H9 (cell line): ENCODE data around the gene MOG. TPM values are rescaled to one million over a fixed set of nuclear protein-coding genes. Genes with fewer than 3 reads are reported as not detected.

Experiments used
- DNase-seq: peaks from one replicate; pipeline ENCODE4 v3.0.0-alpha.2; 2017
- H2AFZ ChIP-seq: one replicate; pipeline ENCODE4 v1.6.1; 2013; ENCODE audit warnings: mild to moderate bottlenecking, low read length, control low read depth, moderate library complexity
- H2AK5ac ChIP-seq: 2 replicates; pipeline ENCODE4 v1.6.1; 2013; ENCODE audit warnings: low read length, control low read depth, mixed read lengths; ENCODE audit not compliant: insufficient read length
- H2BK120ac ChIP-seq: one replicate; pipeline ENCODE4 v1.6.1; 2013; ENCODE audit warnings: low read depth, mild to moderate bottlenecking, low read length, control low read depth, inconsistent platforms; ENCODE audit not compliant: poor library complexity, severe bottlenecking
- H2BK12ac ChIP-seq: 2 replicates; pipeline ENCODE4 v1.6.1; 2013; ENCODE audit warnings: low read length, control low read depth, mixed read lengths, low read depth; ENCODE audit not compliant: insufficient read length
- H2BK15ac ChIP-seq: 2 replicates; pipeline ENCODE4 v1.6.1; 2013; ENCODE audit warnings: low read depth, low read length, control low read depth
- H2BK20ac ChIP-seq: one replicate; pipeline ENCODE4 v1.6.1; 2013; ENCODE audit warnings: low read depth, mild to moderate bottlenecking, low read length, control low read depth, inconsistent platforms; ENCODE audit not compliant: poor library complexity, severe bottlenecking
- H2BK5ac ChIP-seq: 2 replicates; pipeline ENCODE4 v1.6.1; 2013; ENCODE audit warnings: low read length, control low read depth, mixed read lengths; ENCODE audit not compliant: insufficient read length
- H3K14ac ChIP-seq: 2 replicates; pipeline ENCODE4 v1.6.1; 2013; ENCODE audit warnings: low read length, control low read depth; ENCODE audit not compliant: insufficient read depth
- H3K18ac ChIP-seq: 2 replicates; pipeline ENCODE4 v1.6.1; 2013; ENCODE audit warnings: low read depth, mild to moderate bottlenecking, mixed read lengths, low read length, control low read depth; ENCODE audit not compliant: insufficient read length
- H3K23ac ChIP-seq: 2 replicates; pipeline ENCODE4 v1.6.1; 2013; ENCODE audit warnings: low read length, control low read depth, mixed read lengths, low read depth; ENCODE audit not compliant: insufficient read length
- H3K23me2 ChIP-seq: 2 replicates; pipeline ENCODE4 v1.6.1; 2013; ENCODE audit warnings: low read depth, mild to moderate bottlenecking, mixed read lengths, low read length, control low read depth; ENCODE audit not compliant: insufficient read length, poor library complexity, severe bottlenecking
- H3K27ac ChIP-seq: 2 replicates; pipeline ENCODE4 v1.5.1; 2013; ENCODE audit warnings: low read length, control low read depth, mixed read lengths, low read depth; ENCODE audit not compliant: insufficient read length
- H3K27me3 ChIP-seq: 2 replicates; pipeline ENCODE4 v1.6.1; 2013; ENCODE audit warnings: low read length, control low read depth, inconsistent platforms; ENCODE audit not compliant: insufficient read depth
- H3K4ac ChIP-seq: 2 replicates; pipeline ENCODE4 v1.6.1; 2013; ENCODE audit warnings: low read depth, mild to moderate bottlenecking, control low read depth, inconsistent platforms, low read length, moderate library complexity
- H3K4me1 ChIP-seq: 2 replicates; pipeline ENCODE4 v1.6.1; 2013; ENCODE audit warnings: low read length, control low read depth, inconsistent platforms; ENCODE audit not compliant: insufficient read depth
- H3K4me2 ChIP-seq: 2 replicates; pipeline ENCODE4 v1.6.1; 2013; ENCODE audit warnings: low read length, control low read depth, mixed read lengths; ENCODE audit not compliant: insufficient read length, insufficient read depth
- H3K56ac ChIP-seq: 2 replicates; pipeline ENCODE4 v1.6.1; 2013; ENCODE audit warnings: low read depth, mild to moderate bottlenecking, mixed read lengths, low read length, control low read depth; ENCODE audit not compliant: insufficient read length
- H3K79me1 ChIP-seq: 2 replicates; pipeline ENCODE4 v1.6.1; 2013; ENCODE audit warnings: low read depth, mild to moderate bottlenecking, moderate library complexity, low read length, control low read depth, inconsistent platforms; ENCODE audit not compliant: insufficient read depth, poor library complexity, severe bottlenecking
- H3K79me2 ChIP-seq: 2 replicates; pipeline ENCODE4 v1.6.1; 2013; ENCODE audit warnings: low read length, control low read depth, inconsistent platforms; ENCODE audit not compliant: insufficient read depth
- H3K9ac ChIP-seq: 2 replicates; pipeline ENCODE4 v1.6.1; 2013; ENCODE audit warnings: low read length, control low read depth, mixed read lengths; ENCODE audit not compliant: insufficient read length; ENCODE audit errors: extremely low read depth
- H3K9me3 ChIP-seq: one replicate; pipeline ENCODE4 v1.6.1; 2013; ENCODE audit warnings: low read depth, low read length, inconsistent platforms; ENCODE audit not compliant: control insufficient read depth
- H3T11ph ChIP-seq: one replicate; pipeline ENCODE4 v1.6.1; 2013; ENCODE audit warnings: mild to moderate bottlenecking, low read length, control low read depth, inconsistent platforms
- H4K20me1 ChIP-seq: one replicate; pipeline ENCODE4 v1.6.1; 2013; ENCODE audit not compliant: control insufficient read depth, insufficient read length, insufficient read depth
- H4K5ac ChIP-seq: 2 replicates; pipeline ENCODE4 v1.6.1; 2013; ENCODE audit warnings: low read depth, mild to moderate bottlenecking, mixed read lengths, low read length, control low read depth; ENCODE audit not compliant: insufficient read length
- H4K8ac ChIP-seq: replicated peaks from 2 replicates; pipeline ENCODE4 v1.6.1; 2013; ENCODE audit warnings: low read length, control low read depth, mixed read lengths, low read depth; ENCODE audit not compliant: insufficient read length
- H4K91ac ChIP-seq: 2 replicates; pipeline ENCODE4 v1.6.1; 2013; ENCODE audit warnings: low read depth, mild to moderate bottlenecking, moderate library complexity, mixed read lengths, low read length, control low read depth; ENCODE audit not compliant: insufficient read length
- H3K27ac Mint-ChIP-seq, 3 experiments: 2 replicates in 2 of 3; 3 replicates in 1 of 3; pipeline ENCODE4 v1.8.0; 2020 to 2021; ENCODE audit warnings: mixed read lengths in 3 of 3, mild to moderate bottlenecking in 1 of 3, moderate library complexity in 1 of 3
- H3K27me3 Mint-ChIP-seq: 2 replicates; pipeline ENCODE4 v1.8.0; 2021; ENCODE audit warnings: low read depth, mild to moderate bottlenecking, moderate library complexity, mixed read lengths
- H3K36me3 Mint-ChIP-seq, 3 experiments: 2 replicates in 2 of 3; 3 replicates in 1 of 3; pipeline ENCODE4 v1.8.0; 2020 to 2021; ENCODE audit warnings: low read depth in 3 of 3, mixed read lengths in 3 of 3; ENCODE audit not compliant: insufficient read depth in 1 of 3
- H3K4me1 Mint-ChIP-seq, 2 experiments: 2 replicates each; pipeline ENCODE4 v1.8.0; 2020; ENCODE audit warnings: mixed read lengths in 2 of 2
- H3K4me3 Mint-ChIP-seq, 2 experiments: 2 replicates in 1 of 2; 3 replicates in 1 of 2; pipeline ENCODE4 v1.8.0; 2020 to 2021; ENCODE audit warnings: mild to moderate bottlenecking in 2 of 2, mixed read lengths in 2 of 2, moderate library complexity in 1 of 2
- H3K9me3 Mint-ChIP-seq, 2 experiments: 2 replicates in 1 of 2; 3 replicates in 1 of 2; pipeline ENCODE4 v1.8.0; 2020; ENCODE audit warnings: mild to moderate bottlenecking in 2 of 2, mixed read lengths in 2 of 2, moderate library complexity in 1 of 2
- WGBS: extraction: QIAGEN DNeasy Blood & Tissue Kit; methylation state at CpG from one replicate; pipeline ENCODE4 v1.1.7; 2013; ENCODE audit warnings: missing lambda C conversion rate, low lambda C conversion rate, mixed read lengths; ENCODE audit not compliant: insufficient read length; ENCODE audit errors: extremely low coverage; 5-methylcytosine and 5-hydroxymethylcytosine counted together
- total RNA-seq: library from RNA; stranded (reverse); gene quantifications from 2 replicates; pipeline ENCODE4 v1.2.1, GENCODE V29; 2021
- TF ChIP-seq, protein P1 (sequence below): fragments of 200-600 bp; sonication (generic); conservative IDR thresholded peaks from 3 replicates; pipeline ENCODE4 v1.8.0; 2021; ENCODE audit warnings: antibody characterized with exemption, mild to moderate bottlenecking

MOG gene
- total RNA-seq, 1 experiment from 2014 or later = 0.55 TPM

GRCh38 chr6:29679962-29680361, 23.1 kb downstream of the MOG start:
- Histone ChIP-seq H2BK120ac (no peak overlapping the region), H3K27me3 (no peaks in the 10 kb centered on the region), H3K27ac (no peak overlapping the region), H3K4me2 (no peak overlapping the region), H2AK5ac (no peak overlapping the region), H2BK5ac (no peak overlapping the region), H3K23me2 (no peaks in the 10 kb centered on the region), H3K79me1 (no peaks in the 10 kb centered on the region), H3K4me1 (peaks cover 7% of the 10 kb centered on the region; the same call in 1 of the 2 replicates), H4K20me1 (no peaks in the 10 kb centered on the region), H3K9ac (no peak overlapping the region), H4K8ac (no peak overlapping the region), H3K18ac (peak overlapping the region; percentile 11), H4K5ac (no peak overlapping the region), H3T11ph (no peak overlapping the region), H3K4ac (no peak overlapping the region), H2BK15ac (no peak overlapping the region), H3K14ac (no peak overlapping the region), H3K56ac (no peak overlapping the region), H3K23ac (no peak overlapping the region), H3K9me3 (no peaks in the 10 kb centered on the region), H4K91ac (no peak overlapping the region), H2BK12ac (no peak overlapping the region), H2BK20ac (no peak overlapping the region), H3K79me2 (no peaks in the 10 kb centered on the region), H2AFZ (no peak overlapping the region)
- Mint-ChIP-seq H3K36me3 (peaks cover 1 to 11% (median 4%) of the 10 kb centered on the region in 3 experiments; a peak in 6 of 7 replicates), H3K4me1 (peaks cover 31 to 43% of the 10 kb centered on the region in 2 experiments), H3K27me3 (no peaks in the 10 kb centered on the region), H3K4me3 (no peak overlapping the region), H3K9me3 (peaks cover 0 to 2% of the 10 kb centered on the region in 2 experiments; a peak in 3 of 5 replicates), H3K27ac (peak overlapping the region in 2 of 3 experiments; percentile 81 to 83; a peak in 3 of 7 replicates)
- TF ChIP-seq, protein P1, sequence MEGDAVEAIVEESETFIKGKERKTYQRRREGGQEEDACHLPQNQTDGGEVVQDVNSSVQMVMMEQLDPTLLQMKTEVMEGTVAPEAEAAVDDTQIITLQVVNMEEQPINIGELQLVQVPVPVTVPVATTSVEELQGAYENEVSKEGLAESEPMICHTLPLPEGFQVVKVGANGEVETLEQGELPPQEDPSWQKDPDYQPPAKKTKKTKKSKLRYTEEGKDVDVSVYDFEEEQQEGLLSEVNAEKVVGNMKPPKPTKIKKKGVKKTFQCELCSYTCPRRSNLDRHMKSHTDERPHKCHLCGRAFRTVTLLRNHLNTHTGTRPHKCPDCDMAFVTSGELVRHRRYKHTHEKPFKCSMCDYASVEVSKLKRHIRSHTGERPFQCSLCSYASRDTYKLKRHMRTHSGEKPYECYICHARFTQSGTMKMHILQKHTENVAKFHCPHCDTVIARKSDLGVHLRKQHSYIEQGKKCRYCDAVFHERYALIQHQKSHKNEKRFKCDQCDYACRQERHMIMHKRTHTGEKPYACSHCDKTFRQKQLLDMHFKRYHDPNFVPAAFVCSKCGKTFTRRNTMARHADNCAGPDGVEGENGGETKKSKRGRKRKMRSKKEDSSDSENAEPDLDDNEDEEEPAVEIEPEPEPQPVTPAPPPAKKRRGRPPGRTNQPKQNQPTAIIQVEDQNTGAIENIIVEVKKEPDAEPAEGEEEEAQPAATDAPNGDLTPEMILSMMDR = no peak
- DNase-seq = no peak
- WGBS = no CpG with 5 or more reads among the region's 13 CpGs
